ENCODE data around the gene ABCB9. TPM values are rescaled to one million over a fixed set of nuclear protein-coding genes. Genes with fewer than 3 reads are reported as not detected.

Gene ABCB9
- total and polyA plus RNA-seq, 2 of the 8 experiments (the other 6 are each of a cell fraction or from before 2014, with no cell fraction given) = 3.8 to 8.0 TPM

DNA sequence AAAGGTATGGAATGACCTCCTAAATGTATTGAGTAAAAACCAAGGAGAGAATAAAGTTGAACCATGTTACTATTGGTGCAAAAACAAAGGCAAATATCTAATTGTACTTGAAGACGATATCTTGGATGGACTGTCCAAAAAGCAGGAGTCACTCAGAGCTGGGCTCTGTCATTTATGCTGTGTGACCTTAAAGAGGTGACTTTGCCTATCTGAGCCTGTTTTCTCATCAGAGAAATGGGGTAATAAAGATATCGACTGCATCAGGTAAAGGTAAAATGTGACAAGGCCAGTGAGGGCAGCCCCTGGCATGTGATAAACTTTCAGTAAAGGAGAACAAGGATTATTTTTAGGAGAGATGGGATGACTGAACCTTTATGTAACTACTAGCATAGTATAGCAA lies 1.8 kb upstream of the ABCB9 start (continued):
- no peak for TF ChIP-seq TAF1 (IDR thresholded peaks at IDR 0.05; ENCODE audit: low read depth, low read length)

Data from H1 (cell line).